ENCODE measurements around the gene CERS1.

DNA sequence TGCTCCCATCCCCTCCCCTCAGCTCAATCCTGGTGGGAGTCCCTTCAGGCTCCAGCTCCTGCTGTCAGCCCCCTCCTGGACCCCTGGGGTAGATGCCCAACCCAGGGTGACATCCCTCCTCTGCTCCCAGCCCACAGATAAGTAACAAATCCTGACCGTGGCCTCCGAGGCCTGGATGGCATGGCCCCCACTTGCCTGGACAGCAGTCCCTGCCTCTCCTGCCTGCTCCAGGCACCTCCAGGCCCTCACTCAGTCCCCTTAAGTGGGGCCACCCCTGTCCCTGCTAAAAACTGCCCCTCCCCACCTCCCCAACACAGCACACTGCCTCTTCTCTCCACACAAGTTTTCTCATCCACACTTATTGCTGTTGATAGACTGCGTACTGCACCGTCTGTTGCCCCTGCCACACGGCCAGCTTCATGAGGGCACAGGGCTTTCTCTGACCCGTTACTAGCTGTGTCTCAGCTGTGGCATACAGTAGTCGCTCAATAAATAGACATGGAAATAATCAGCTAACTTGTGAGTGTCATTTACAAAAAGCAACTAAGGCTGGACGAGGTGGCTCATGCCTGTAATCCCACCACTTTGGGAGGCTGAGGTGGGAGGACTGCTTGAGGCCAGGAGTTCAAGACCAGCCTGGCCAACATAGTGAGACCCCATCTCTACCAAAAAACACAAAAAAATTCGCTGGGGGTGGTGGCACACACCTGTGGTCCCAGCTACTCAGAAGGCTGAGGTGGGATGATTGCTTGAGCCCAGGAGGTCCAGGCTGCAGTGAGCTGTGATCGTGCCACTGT is 5.8 kb downstream of the CERS1 start:
- TF ChIP-seq, protein P1, sequence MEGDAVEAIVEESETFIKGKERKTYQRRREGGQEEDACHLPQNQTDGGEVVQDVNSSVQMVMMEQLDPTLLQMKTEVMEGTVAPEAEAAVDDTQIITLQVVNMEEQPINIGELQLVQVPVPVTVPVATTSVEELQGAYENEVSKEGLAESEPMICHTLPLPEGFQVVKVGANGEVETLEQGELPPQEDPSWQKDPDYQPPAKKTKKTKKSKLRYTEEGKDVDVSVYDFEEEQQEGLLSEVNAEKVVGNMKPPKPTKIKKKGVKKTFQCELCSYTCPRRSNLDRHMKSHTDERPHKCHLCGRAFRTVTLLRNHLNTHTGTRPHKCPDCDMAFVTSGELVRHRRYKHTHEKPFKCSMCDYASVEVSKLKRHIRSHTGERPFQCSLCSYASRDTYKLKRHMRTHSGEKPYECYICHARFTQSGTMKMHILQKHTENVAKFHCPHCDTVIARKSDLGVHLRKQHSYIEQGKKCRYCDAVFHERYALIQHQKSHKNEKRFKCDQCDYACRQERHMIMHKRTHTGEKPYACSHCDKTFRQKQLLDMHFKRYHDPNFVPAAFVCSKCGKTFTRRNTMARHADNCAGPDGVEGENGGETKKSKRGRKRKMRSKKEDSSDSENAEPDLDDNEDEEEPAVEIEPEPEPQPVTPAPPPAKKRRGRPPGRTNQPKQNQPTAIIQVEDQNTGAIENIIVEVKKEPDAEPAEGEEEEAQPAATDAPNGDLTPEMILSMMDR (IDR thresholded peaks at IDR 0.05), result no peak
- no peak for TF ChIP-seq POLR2A (IDR thresholded peaks at IDR 0.05)
